T-helper 1 cell treated with Interleukin-12 subunit alpha and Interleukin-12 subunit beta and Interleukin-4 antibody, amounts not matched to agents 30 μg/mL and 1 μg/mL, for 36 hours (primary cell): ENCODE data around the gene SP2.
A peak's percentile ranks its signal among the peaks of the same experiment; 100 is the strongest.

Experiments
- H3K27ac Mint-ChIP-seq: one replicate; pipeline ENCODE4 v1.8.0; 2021; ENCODE audit warnings: mild to moderate bottlenecking, mixed read lengths
- H3K27me3 Mint-ChIP-seq: one replicate; pipeline ENCODE4 v1.8.0; 2021; ENCODE audit warnings: low read depth, mixed read lengths
- H3K36me3 Mint-ChIP-seq: one replicate; pipeline ENCODE4 v1.8.0; 2021; ENCODE audit warnings: low read depth, mixed read lengths
- H3K4me1 Mint-ChIP-seq: one replicate; pipeline ENCODE4 v1.8.0; 2021; ENCODE audit warnings: low read depth, mixed read lengths
- H3K4me3 Mint-ChIP-seq: one replicate; pipeline ENCODE4 v1.8.0; 2021; ENCODE audit warnings: mild to moderate bottlenecking, moderate library complexity, mixed read lengths
- H3K9me3 Mint-ChIP-seq: one replicate; pipeline ENCODE4 v1.8.0; 2021; ENCODE audit warnings: mixed read lengths

Gene SP2

GRCh38 chr17:47894498-47895346 lies 1.3 kb upstream of the SP2 start:
- H3K27me3 Mint-ChIP-seq = no peaks in the 10 kb centered on the region
- H3K4me1 Mint-ChIP-seq = peaks cover 34% of the 10 kb centered on the region

GRCh38 chr17:47895347-47895855 lies 635 bp upstream of the SP2 start:
- peaks cover 16% of the 10 kb centered on the region for H3K36me3 Mint-ChIP-seq
- H3K27me3 Mint-ChIP-seq = no peaks in the 10 kb centered on the region
- peak overlapping the region; percentile 98 for H3K4me3 Mint-ChIP-seq
- H3K27ac Mint-ChIP-seq = peak overlapping the region; percentile 99
- no peaks in the 10 kb centered on the region for H3K9me3 Mint-ChIP-seq
- H3K4me1 Mint-ChIP-seq = peaks cover 32% of the 10 kb centered on the region

More at GRCh38 chr17:47894498-47895346, 1.3 kb upstream of the SP2 start:
- no peaks in the 10 kb centered on the region for H3K9me3 Mint-ChIP-seq
- peaks cover 16% of the 10 kb centered on the region for H3K36me3 Mint-ChIP-seq
- H3K27ac Mint-ChIP-seq = peak overlapping the region; percentile 99
- H3K4me3 Mint-ChIP-seq = peak overlapping the region; percentile 98

GRCh38 chr17:47896672-47897490 lies 845 bp downstream of the SP2 start:
- Mint-ChIP-seq H3K27me3 (no peaks in the 10 kb centered on the region), H3K4me1 (peaks cover 24% of the 10 kb centered on the region), H3K36me3 (peaks cover 13% of the 10 kb centered on the region), H3K4me3 (peak overlapping the region; percentile 94), H3K27ac (peak overlapping the region; percentile 96), H3K9me3 (no peaks in the 10 kb centered on the region)

GRCh38 chr17:47897561-47897960 lies 1.5 kb downstream of the SP2 start:
- H3K9me3 Mint-ChIP-seq = no peaks in the 10 kb centered on the region
- peaks cover 13% of the 10 kb centered on the region for H3K36me3 Mint-ChIP-seq
- H3K4me3 Mint-ChIP-seq = peak overlapping the region; percentile 94
- H3K4me1 Mint-ChIP-seq = peaks cover 24% of the 10 kb centered on the region
- H3K27ac Mint-ChIP-seq = no peak overlapping the region
- no peaks in the 10 kb centered on the region for H3K27me3 Mint-ChIP-seq

- Mint-ChIP-seq H3K27ac (no peak overlapping the region), H3K27me3 (no peaks in the 10 kb centered on the region), H3K36me3 (peaks cover 16% of the 10 kb centered on the region), H3K9me3 (no peaks in the 10 kb centered on the region), H3K4me1 (peaks cover 26% of the 10 kb centered on the region), H3K4me3 (no peak overlapping the region)
Observed at GRCh38 chr17:47898241-47898640, 2.2 kb downstream of the SP2 start.

- Mint-ChIP-seq H3K27ac (no peak overlapping the region), H3K9me3 (no peaks in the 10 kb centered on the region), H3K27me3 (no peaks in the 10 kb centered on the region), H3K4me3 (no peak overlapping the region), H3K4me1 (peaks cover 21% of the 10 kb centered on the region), H3K36me3 (peaks cover 19% of the 10 kb centered on the region)
Observed at GRCh38 chr17:47899643-47900042, 3.6 kb downstream of the SP2 start.

- no peaks in the 10 kb centered on the region for H3K9me3 Mint-ChIP-seq
- peaks cover 23% of the 10 kb centered on the region for H3K36me3 Mint-ChIP-seq
- H3K27ac Mint-ChIP-seq = no peak overlapping the region
- no peaks in the 10 kb centered on the region for H3K27me3 Mint-ChIP-seq
- H3K4me3 Mint-ChIP-seq = no peak overlapping the region
- H3K4me1 Mint-ChIP-seq = peaks cover 22% of the 10 kb centered on the region
Observed at GRCh38 chr17:47901423-47901822, 5.4 kb downstream of the SP2 start.

GRCh38 chr17:47902039-47902744 lies 6.2 kb downstream of the SP2 start:
- no peak overlapping the region for H3K4me3 Mint-ChIP-seq
- H3K4me1 Mint-ChIP-seq = peaks cover 22% of the 10 kb centered on the region
- peaks cover 19% of the 10 kb centered on the region for H3K36me3 Mint-ChIP-seq
- H3K27me3 Mint-ChIP-seq = no peaks in the 10 kb centered on the region
- no peaks in the 10 kb centered on the region for H3K9me3 Mint-ChIP-seq
- H3K27ac Mint-ChIP-seq = no peak overlapping the region

GRCh38 chr17:47905221-47905733 lies 9.2 kb downstream of the SP2 start:
- Mint-ChIP-seq H3K27ac (no peak overlapping the region), H3K4me1 (peaks cover 16% of the 10 kb centered on the region), H3K36me3 (peaks cover 17% of the 10 kb centered on the region)

GRCh38 chr17:47906443-47906842 lies 10.4 kb downstream of the SP2 start:
- H3K9me3 Mint-ChIP-seq = no peaks in the 10 kb centered on the region
- H3K27ac Mint-ChIP-seq = no peak overlapping the region
- H3K36me3 Mint-ChIP-seq = peaks cover 18% of the 10 kb centered on the region
- H3K4me3 Mint-ChIP-seq = no peak overlapping the region
- peaks cover 18% of the 10 kb centered on the region for H3K4me1 Mint-ChIP-seq
- no peaks in the 10 kb centered on the region for H3K27me3 Mint-ChIP-seq

More at GRCh38 chr17:47905221-47905733, 9.2 kb downstream of the SP2 start:
- no peak overlapping the region for H3K4me3 Mint-ChIP-seq
- H3K9me3 Mint-ChIP-seq = no peaks in the 10 kb centered on the region
- no peaks in the 10 kb centered on the region for H3K27me3 Mint-ChIP-seq

GRCh38 chr17:47907932-47908562 lies 12.0 kb downstream of the SP2 start:
- H3K9me3 Mint-ChIP-seq = no peaks in the 10 kb centered on the region
- H3K4me3 Mint-ChIP-seq = no peak overlapping the region
- H3K27me3 Mint-ChIP-seq = no peaks in the 10 kb centered on the region
- no peak overlapping the region for H3K27ac Mint-ChIP-seq
- peaks cover 17% of the 10 kb centered on the region for H3K36me3 Mint-ChIP-seq
- peaks cover 17% of the 10 kb centered on the region for H3K4me1 Mint-ChIP-seq

- Mint-ChIP-seq H3K27me3 (no peaks in the 10 kb centered on the region), H3K9me3 (no peaks in the 10 kb centered on the region), H3K4me1 (peaks cover 19% of the 10 kb centered on the region), H3K36me3 (peaks cover 25% of the 10 kb centered on the region), H3K4me3 (no peak overlapping the region), H3K27ac (no peak overlapping the region)
Observed at GRCh38 chr17:47913050-47913449, 17.0 kb downstream of the SP2 start.

- peaks cover 20% of the 10 kb centered on the region for H3K4me1 Mint-ChIP-seq
- H3K27ac Mint-ChIP-seq = peak overlapping the region; percentile 50
- H3K36me3 Mint-ChIP-seq = peaks cover 20% of the 10 kb centered on the region
- no peaks in the 10 kb centered on the region for H3K9me3 Mint-ChIP-seq
- no peaks in the 10 kb centered on the region for H3K27me3 Mint-ChIP-seq
- no peak overlapping the region for H3K4me3 Mint-ChIP-seq
Observed at GRCh38 chr17:47914306-47914948, 18.4 kb downstream of the SP2 start.
